K562 (cell line): Measurements from ENCODE around the gene CDC23. TPM values are rescaled to one million over a fixed set of nuclear protein-coding genes. Genes with fewer than 3 reads are reported as not detected.

Experiments
- ATAC-seq: fragments of 200-7000 bp; cut with Tn5 transposase; 3 replicates; pipeline ENCODE4 v1.9.1; 2020; ENCODE audit warnings: moderate library complexity
- Bru-seq: library from RNA; stranded (reverse); fragments of 400-500 nt; gene quantifications from one replicate; lab custom pipeline; 2021; lab: Mats Ljungman, UMichigan
- BruChase-seq, 2 experiments: library from RNA; stranded (reverse); fragments of 400-500 nt; gene quantifications; one replicate each; lab custom pipeline; 2021; lab: Mats Ljungman, UMichigan
- BruUV-seq: library from RNA; stranded (reverse); fragments of 400-500 nt; replicated peaks from 2 replicates; lab custom pipeline; 2021; lab: Mats Ljungman, UMichigan
- CTCF ChIA-PET: fragments of 300-600 bp; formaldehyde crosslinking; extraction: SDS; loops from one replicate; lab custom pipeline; 2021; ENCODE audit warnings: low intra/inter-chr PET ratio; lab: Yijun Ruan, JAX
- POLR2A ChIA-PET: fragments of 300-600, 350-650 bp; sonication (Branson Sonifier 250); formaldehyde crosslinking; extraction: SDS; loops from one replicate; lab custom pipeline; 2021; ENCODE audit warnings: antibody characterized with exemption, inconsistent platforms; lab: Yijun Ruan, JAX
- DNase-seq, 4 experiments: peaks; one replicate each; pipeline versions ENCODE4 v3.0.0 to v3.0.0-alpha.2; 2011 to 2018; ENCODE audit warnings: low spot score in 3 of 4, mixed read lengths in 3 of 4; ENCODE audit errors: extremely low read depth in 1 of 4
- FAIRE-seq: peaks from 2 replicates; lab custom pipeline; 2011; peaks lifted over from hg19 to GRCh38; lab: Jason Lieb, UNC
- H2AFZ ChIP-seq: 2 replicates; pipeline ENCODE4 v1.6.0; 2011; ENCODE audit warnings: low read depth, low read length, control low read depth, inconsistent platforms
- H3K27ac ChIP-seq: fragments of 200-600 bp; 3 replicates; pipeline ENCODE4 v1.8.0; 2011; ENCODE audit warnings: low read depth, mild to moderate bottlenecking, control low read depth, inconsistent platforms, low read length, moderate library complexity, mixed read lengths; ENCODE audit errors: extremely low read depth
- H3K27me3 ChIP-seq, 2 experiments: fragments of 300-600 bp in 1 of 2; 2 replicates in 1 of 2; 3 replicates in 1 of 2; pipeline versions ENCODE4 v1.6.0 to v1.8.0; 2011; ENCODE audit warnings: inconsistent platforms in 2 of 2, low read length in 2 of 2, mild to moderate bottlenecking in 1 of 2, mixed read lengths in 1 of 2, moderate library complexity in 1 of 2; ENCODE audit not compliant: control insufficient read depth in 2 of 2, insufficient read depth in 2 of 2
- H3K36me3 ChIP-seq: fragments of 300-600 bp; 3 replicates; pipeline ENCODE4 v1.8.0; 2011; ENCODE audit warnings: mild to moderate bottlenecking, low read length, inconsistent platforms; ENCODE audit not compliant: control insufficient read depth, insufficient read depth
- H3K4me1 ChIP-seq, 2 experiments: fragments of 200-600 bp in 1 of 2; replicated peaks in 1 of 2; 2 replicates in 1 of 2; 3 replicates in 1 of 2; pipeline versions ENCODE4 v1.5.1 to v1.8.0; 2011; ENCODE audit warnings: inconsistent platforms in 2 of 2, low read length in 2 of 2, mild to moderate bottlenecking in 1 of 2, mixed read lengths in 1 of 2, moderate library complexity in 1 of 2; ENCODE audit not compliant: control insufficient read depth in 2 of 2, insufficient read depth in 2 of 2
- H3K4me2 ChIP-seq: 2 replicates; pipeline ENCODE4 v1.6.1; 2011; ENCODE audit warnings: low read length, control low read depth, inconsistent platforms, mixed read lengths; ENCODE audit not compliant: insufficient read depth
- H3K4me3 ChIP-seq: fragments of 200-600 bp; sonication (generic), shearing (Covaris generic); 2 replicates; pipeline ENCODE4 v1.5.1; 2016; ENCODE audit warnings: control low read depth, inconsistent platforms
- H3K79me2 ChIP-seq: fragments of 200-600 bp; 3 replicates; pipeline ENCODE4 v1.8.0; 2011; ENCODE audit warnings: low read length, inconsistent platforms; ENCODE audit not compliant: control insufficient read depth, insufficient read depth
- H3K9ac ChIP-seq, 2 experiments: 2 replicates each; pipeline versions ENCODE4 v1.6.0 to v1.6.1; 2011; ENCODE audit warnings: low read depth in 2 of 2, low read length in 2 of 2, control low read depth in 1 of 2, inconsistent platforms in 1 of 2, mild to moderate bottlenecking in 1 of 2, mixed read lengths in 1 of 2; ENCODE audit not compliant: insufficient read depth in 1 of 2
- H3K9me1 ChIP-seq: one replicate; pipeline ENCODE4 v1.6.0; 2011; ENCODE audit warnings: inconsistent platforms, mild to moderate bottlenecking, low read length, moderate library complexity; ENCODE audit not compliant: control insufficient read depth, insufficient read depth
- H3K9me3 ChIP-seq: replicated peaks from 2 replicates; pipeline ENCODE4 v1.5.1; 2011; ENCODE audit warnings: low read depth, low read length, inconsistent platforms; ENCODE audit not compliant: control insufficient read depth, insufficient read depth
- H4K20me1 ChIP-seq: replicated peaks from 2 replicates; pipeline ENCODE4 v1.6.1; 2011; ENCODE audit warnings: low read length, inconsistent platforms, mixed read lengths; ENCODE audit not compliant: control insufficient read depth, insufficient read depth
- CEBPG ChIP-seq, 3 experiments: fragments of 200-800 bp in 1 of 3; sonication (Bioruptor generic) in 1 of 3; sonication (generic) in 1 of 3; formaldehyde crosslinking in 1 of 3; IDR thresholded peaks in 2 of 3; conservative IDR thresholded peaks in 1 of 3; 2 replicates each; pipeline versions ENCODE4 v1.6.1 to v1.8.0; 2016 to 2022; ENCODE audit warnings: missing compliant biosample characterization in 2 of 3, missing genetic modification characterization in 2 of 3, mild to moderate bottlenecking in 1 of 3, missing genetic modification reagents in 1 of 3
- ELF2 ChIP-seq: fragments of 250-450 bp; sonication (Bioruptor Pico); IDR thresholded peaks from 2 replicates; pipeline ENCODE4 v1.5.0; 2021; ENCODE audit warnings: mild to moderate bottlenecking
- WGBS: fragments of 100-300 bp; shearing (Covaris generic); methylation state at CpG from one replicate; pipeline ENCODE4 v1.1.6; 2016; ENCODE audit warnings: low coverage, mixed read lengths; ENCODE audit not compliant: insufficient coverage; ENCODE audit errors: missing lambda C conversion rate; 5-methylcytosine and 5-hydroxymethylcytosine counted together
- in situ Hi-C: fragments of 300-500 bp; cut with MboI; formaldehyde crosslinking; loops from 4 replicates; pipeline ENCODE4 v1.15.0; 2018; ENCODE audit warnings: inconsistent platforms, mixed read lengths
- intact Hi-C: fragments of 100-400 bp; cut with micrococcal nuclease; formaldehyde crosslinking; loops from 2 replicates; pipeline ENCODE4 v1.14.2; 2022
- long read RNA-seq, 3 experiments: library from polyadenylated mRNA in 2 of 3; library from RNA in 1 of 3; unstranded in 2 of 3; stranded (forward) in 1 of 3; transcript quantifications; one replicate each; pipeline ENCODE4 v2.0.0, GENCODE V29; 2019 to 2022
- polyA minus RNA-seq, 3 experiments: library from RNA; depleted of rRNA, polyadenylated mRNA; stranded (reverse); fragments of >200 nt; gene quantifications; 2 replicates each; pipeline ENCODE4 v1.2.3, GENCODE V29; 2011
- polyA plus RNA-seq, 8 experiments: library from polyadenylated mRNA; depleted of rRNA in 4 of 8; stranded (reverse) in 5 of 8; unstranded in 3 of 8; fragments of >200 nt; fragmentation: Nextera tagmentation in 2 of 8; fragmentation: Illumina TruSeq in 1 of 8; extraction: Ambion mirVana in 2 of 8; extraction: Trizol in 1 of 8; gene quantifications; 2 replicates each; pipeline versions ENCODE4 v1.2.1 to v1.2.3, GENCODE V29; 2011 to 2014; ENCODE audit warnings: inconsistent platforms in 1 of 8, missing spikeins in 1 of 8
- total RNA-seq, 7 experiments: library from RNA; depleted of rRNA in 6 of 7; stranded (reverse); fragments of >200 nt in 6 of 7; fragmentation: Illumina TruSeq in 2 of 7; extraction: Trizol in 2 of 7; gene quantifications; 2 replicates each; pipeline versions ENCODE4 v1.2.1 to v1.2.3, GENCODE V29; 2011 to 2021; ENCODE audit warnings: low replicate concordance in 1 of 7
- TF ChIP-seq, protein P1 (sequence below): fragments of 450-650 bp; IDR thresholded peaks from 2 replicates; pipeline ENCODE4 v1.6.1; 2018; ENCODE audit not compliant: partially characterized antibody
- TF ChIP-seq, protein P2 (sequence below): IDR thresholded peaks from 2 replicates; pipeline ENCODE4 v1.6.1; 2011; ENCODE audit not compliant: insufficient read length; ENCODE audit errors: extremely low read depth

The CDC23 gene, protein sequence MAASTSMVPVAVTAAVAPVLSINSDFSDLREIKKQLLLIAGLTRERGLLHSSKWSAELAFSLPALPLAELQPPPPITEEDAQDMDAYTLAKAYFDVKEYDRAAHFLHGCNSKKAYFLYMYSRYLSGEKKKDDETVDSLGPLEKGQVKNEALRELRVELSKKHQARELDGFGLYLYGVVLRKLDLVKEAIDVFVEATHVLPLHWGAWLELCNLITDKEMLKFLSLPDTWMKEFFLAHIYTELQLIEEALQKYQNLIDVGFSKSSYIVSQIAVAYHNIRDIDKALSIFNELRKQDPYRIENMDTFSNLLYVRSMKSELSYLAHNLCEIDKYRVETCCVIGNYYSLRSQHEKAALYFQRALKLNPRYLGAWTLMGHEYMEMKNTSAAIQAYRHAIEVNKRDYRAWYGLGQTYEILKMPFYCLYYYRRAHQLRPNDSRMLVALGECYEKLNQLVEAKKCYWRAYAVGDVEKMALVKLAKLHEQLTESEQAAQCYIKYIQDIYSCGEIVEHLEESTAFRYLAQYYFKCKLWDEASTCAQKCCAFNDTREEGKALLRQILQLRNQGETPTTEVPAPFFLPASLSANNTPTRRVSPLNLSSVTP
- total RNA-seq (2011; cell fraction: chromatin; rRNA removed; ENCODE audit: low replicate concordance): 54.9 and 94.0 TPM in 2 replicates
- total RNA-seq (2011; cell fraction: nucleolus; rRNA removed): 43.7 and 49.0 TPM in 2 replicates
- 44.3 and 54.0 TPM in 2 replicates for total RNA-seq (2011; cell fraction: nucleoplasm; rRNA removed)
- total RNA-seq (2014; rRNA removed): 34.5 and 44.1 TPM in 2 replicates
- 65.5 and 70.7 TPM in 2 replicates for total RNA-seq (2014; rRNA removed; fragmentation: Illumina TruSeq; extraction: Trizol)
- total RNA-seq (2015; rRNA removed; fragmentation: Illumina TruSeq; extraction: Trizol): 54.8 and 58.4 TPM in 2 replicates
- total RNA-seq (2021): 53.0 and 63.2 TPM in 2 replicates
- polyA plus RNA-seq (2011; rRNA removed): 88.2 and 103 TPM in 2 replicates
- 37.5 and 60.2 TPM in 2 replicates for polyA plus RNA-seq (2011; cell fraction: cytosol; rRNA removed)
- polyA plus RNA-seq (2011; cell fraction: nucleus; rRNA removed): 72.5 and 118 TPM in 2 replicates
- polyA plus RNA-seq (2012): 35.6 and 40.4 TPM in 2 replicates
- polyA plus RNA-seq (2014; fragmentation: Illumina TruSeq; extraction: Trizol): 64.9 and 77.9 TPM in 2 replicates
- 100 to 1,000 TPM; 123 to 157 TPM for polyA plus RNA-seq (2014; fragmentation: Nextera tagmentation; extraction: Ambion mirVana)
- 56.1 and 58.0 TPM in 2 replicates for polyA plus RNA-seq (2014; rRNA removed)
- polyA minus RNA-seq (2011; rRNA and poly(A)+ RNA removed): 62.2 and 66.4 TPM in 2 replicates
- 18.3 and 26.3 TPM in 2 replicates for polyA minus RNA-seq (2011; cell fraction: cytosol; rRNA and poly(A)+ RNA removed)
- 49.7 and 57.3 TPM in 2 replicates for polyA minus RNA-seq (2011; cell fraction: nucleus; rRNA and poly(A)+ RNA removed)
- Bru-seq, nascent RNA: percentile 80 among the genes with signal in this experiment
- percentile 90 among the genes with signal in this experiment for BruChase-seq, experiment 1, labeled RNA remaining after a 2-hour chase
- BruChase-seq, experiment 2, labeled RNA remaining after a 6-hour chase: percentile 92 among the genes with signal in this experiment
- long read RNA-seq, experiment 1, transcript CDC23-202 (16 exons, 3,155 nt): major isoform, 169 of 239 reads
- long read RNA-seq, experiment 1, transcript CDC23-201 (3 exons, 1,079 nt): minor isoform, 32 of 239 reads
- long read RNA-seq, experiment 1, partial matches to known transcripts: 23 of 239 reads
- long read RNA-seq, experiment 1, other reads (novel, unspliced or antisense): 14 of 239 reads
- long read RNA-seq, experiment 2, transcript CDC23-202 (16 exons, 3,155 nt): major isoform, 25 of 56 reads
- long read RNA-seq, experiment 2, partial matches to known transcripts: 7 of 56 reads
- long read RNA-seq, experiment 2, other reads (novel, unspliced or antisense): 19 of 56 reads
- long read RNA-seq, experiment 3, transcript CDC23-202 (16 exons, 3,155 nt): major isoform, 40 of 50 reads
- long read RNA-seq, experiment 3, transcript CDC23-201 (3 exons, 1,079 nt): minor isoform, 9 of 50 reads
- long read RNA-seq, experiment 3, partial matches to known transcripts: 1 of 50 reads
- long read RNA-seq, experiment 3, other reads (novel, unspliced or antisense): 0 of 50 reads

DNA sequence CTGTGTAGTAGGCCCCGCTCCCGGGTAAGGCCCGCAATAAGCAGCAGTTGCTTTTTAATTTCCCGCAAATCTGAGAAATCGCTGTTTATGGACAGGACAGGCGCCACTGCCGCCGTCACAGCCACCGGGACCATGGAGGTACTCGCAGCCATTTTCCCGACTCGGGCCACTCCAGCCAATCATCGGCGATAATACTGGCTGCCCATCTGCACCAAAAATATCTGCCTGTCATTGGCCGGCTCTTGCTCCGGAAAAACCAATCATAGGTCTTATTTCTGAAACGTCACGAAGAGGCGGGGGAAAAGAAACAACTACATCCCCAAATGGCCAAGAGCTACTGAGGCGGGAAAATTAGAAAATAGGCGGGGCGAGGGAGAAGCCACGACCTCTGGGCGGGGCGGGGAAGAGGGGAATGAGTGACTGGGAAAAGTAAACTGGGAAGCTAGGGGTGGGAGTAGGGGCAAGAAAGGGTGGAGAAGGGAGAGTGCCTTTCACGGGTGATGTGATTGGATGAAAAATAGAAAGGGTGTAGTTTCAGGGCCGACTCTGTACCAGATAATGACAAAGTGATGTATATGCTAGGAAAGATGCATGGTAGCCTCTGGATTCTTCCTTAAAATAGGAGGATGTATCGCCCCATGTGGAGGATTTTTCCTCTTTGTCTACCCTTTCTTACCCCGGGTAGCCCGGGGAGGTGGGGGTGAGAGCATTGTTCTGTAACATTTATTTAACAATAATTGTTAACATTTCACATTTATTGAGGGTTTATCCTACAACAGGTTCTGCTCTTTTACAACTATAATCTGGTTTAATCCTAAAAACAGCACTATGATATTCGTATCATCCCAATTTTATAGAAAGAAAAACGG, at the start of gene CDC23:
CDC23 (minus strand) TSS at position 163 of the 869 bp plus-strand sequence; CDS start at position 152, 11 bp downstream.
- Histone ChIP-seq H3K36me3 (peaks cover 27% of the 10 kb centered on the region; the same call in 2 of the 3 replicates), H3K27ac (peak within 1 kb of the TSS; percentile 89), H3K4me1 (peaks cover 3 to 7% of the 10 kb centered on the region in 2 experiments; a peak in 3 of 5 replicates), H3K79me2 (peaks cover 41% of the 10 kb centered on the region), H3K4me2 (peak within 1 kb of the TSS; percentile 91), H3K9ac (peak within 1 kb of the TSS; percentile 94 to 99), H2AFZ (peak within 1 kb of the TSS; percentile 97), H3K9me1 (no peaks in the 10 kb centered on the region), H4K20me1 (no peaks in the 10 kb centered on the region), H3K4me3 (peak within 1 kb of the TSS; percentile 88), H3K27me3 (no peaks in the 10 kb centered on the region), H3K9me3 (peaks cover 4% of the 10 kb centered on the region; the same call in 1 of the 2 replicates)
- BruUV-seq: TSS peak; percentile 58
- ChIA-PET CTCF (no interaction called here), POLR2A (interaction anchor here (0.6 to 2.1 kb wide), 18 partner anchors 11 to 1032 kb away, joined by 3 to 14 read pairs (median 4); partner anchors contain the start of genes FAM53C and KIF20A)
- DNase-seq: peak; percentile 93 to 99 (median 96)
- peak; percentile 98 for ATAC-seq
- peak; percentile 100 for FAIRE-seq
- in situ Hi-C loops: no loop called here
- intact Hi-C loops: no loop called here
- WGBS: 11% methylated on average over 32 of the region's 32 CpGs
- TF ChIP-seq, protein P1, sequence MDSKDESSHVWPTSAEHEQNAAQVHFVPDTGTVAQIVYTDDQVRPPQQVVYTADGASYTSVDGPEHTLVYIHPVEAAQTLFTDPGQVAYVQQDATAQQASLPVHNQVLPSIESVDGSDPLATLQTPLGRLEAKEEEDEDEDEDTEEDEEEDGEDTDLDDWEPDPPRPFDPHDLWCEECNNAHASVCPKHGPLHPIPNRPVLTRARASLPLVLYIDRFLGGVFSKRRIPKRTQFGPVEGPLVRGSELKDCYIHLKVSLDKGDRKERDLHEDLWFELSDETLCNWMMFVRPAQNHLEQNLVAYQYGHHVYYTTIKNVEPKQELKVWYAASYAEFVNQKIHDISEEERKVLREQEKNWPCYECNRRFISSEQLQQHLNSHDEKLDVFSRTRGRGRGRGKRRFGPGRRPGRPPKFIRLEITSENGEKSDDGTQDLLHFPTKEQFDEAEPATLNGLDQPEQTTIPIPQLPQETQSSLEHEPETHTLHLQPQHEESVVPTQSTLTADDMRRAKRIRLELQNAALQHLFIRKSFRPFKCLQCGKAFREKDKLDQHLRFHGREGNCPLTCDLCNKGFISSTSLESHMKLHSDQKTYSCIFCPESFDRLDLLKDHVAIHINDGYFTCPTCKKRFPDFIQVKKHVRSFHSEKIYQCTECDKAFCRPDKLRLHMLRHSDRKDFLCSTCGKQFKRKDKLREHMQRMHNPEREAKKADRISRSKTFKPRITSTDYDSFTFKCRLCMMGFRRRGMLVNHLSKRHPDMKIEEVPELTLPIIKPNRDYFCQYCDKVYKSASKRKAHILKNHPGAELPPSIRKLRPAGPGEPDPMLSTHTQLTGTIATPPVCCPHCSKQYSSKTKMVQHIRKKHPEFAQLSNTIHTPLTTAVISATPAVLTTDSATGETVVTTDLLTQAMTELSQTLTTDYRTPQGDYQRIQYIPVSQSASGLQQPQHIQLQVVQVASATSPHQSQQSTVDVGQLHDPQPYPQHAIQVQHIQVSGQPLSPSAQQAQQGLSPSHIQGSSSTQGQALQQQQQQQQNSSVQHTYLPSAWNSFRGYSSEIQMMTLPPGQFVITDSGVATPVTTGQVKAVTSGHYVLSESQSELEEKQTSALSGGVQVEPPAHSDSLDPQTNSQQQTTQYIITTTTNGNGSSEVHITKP: peak; percentile 91
- TF ChIP-seq, protein P2, sequence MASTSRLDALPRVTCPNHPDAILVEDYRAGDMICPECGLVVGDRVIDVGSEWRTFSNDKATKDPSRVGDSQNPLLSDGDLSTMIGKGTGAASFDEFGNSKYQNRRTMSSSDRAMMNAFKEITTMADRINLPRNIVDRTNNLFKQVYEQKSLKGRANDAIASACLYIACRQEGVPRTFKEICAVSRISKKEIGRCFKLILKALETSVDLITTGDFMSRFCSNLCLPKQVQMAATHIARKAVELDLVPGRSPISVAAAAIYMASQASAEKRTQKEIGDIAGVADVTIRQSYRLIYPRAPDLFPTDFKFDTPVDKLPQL: no peak
- TF ChIP-seq ELF2 (CRISPR knock-in tag) (no peak), CEBPG (CRISPR knock-in tag; IDR thresholded peaks at IDR 0.05) (no peak), CEBPG (tag; conservative IDR thresholded peaks at IDR 0.05 in 1 of 2, IDR thresholded peaks at IDR 0.05 in 1 of 2) (no peak)
